ENCODE measurements around the gene LRP1-AS. TPM values are rescaled to one million over a fixed set of nuclear protein-coding genes. Genes with fewer than 3 reads are reported as not detected.

The LRP1-AS gene
- total RNA-seq, 1 donor from 2014 or later = not detected

DNA sequence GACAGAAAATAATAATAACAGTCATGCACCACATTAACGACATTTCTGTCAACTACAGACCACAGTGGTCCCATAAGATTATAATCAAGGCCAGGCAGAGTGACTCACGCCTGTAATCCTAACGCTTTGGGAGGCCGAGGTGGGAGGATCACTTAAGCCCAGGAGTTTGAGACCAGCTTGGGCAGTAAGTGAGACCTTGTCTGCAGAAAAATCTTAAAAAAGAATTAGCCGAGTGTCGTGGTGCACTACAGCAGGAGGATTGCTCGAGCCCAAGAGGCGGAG lies 49.9 kb downstream of the LRP1-AS start:
- DNase-seq = no peak

DNA sequence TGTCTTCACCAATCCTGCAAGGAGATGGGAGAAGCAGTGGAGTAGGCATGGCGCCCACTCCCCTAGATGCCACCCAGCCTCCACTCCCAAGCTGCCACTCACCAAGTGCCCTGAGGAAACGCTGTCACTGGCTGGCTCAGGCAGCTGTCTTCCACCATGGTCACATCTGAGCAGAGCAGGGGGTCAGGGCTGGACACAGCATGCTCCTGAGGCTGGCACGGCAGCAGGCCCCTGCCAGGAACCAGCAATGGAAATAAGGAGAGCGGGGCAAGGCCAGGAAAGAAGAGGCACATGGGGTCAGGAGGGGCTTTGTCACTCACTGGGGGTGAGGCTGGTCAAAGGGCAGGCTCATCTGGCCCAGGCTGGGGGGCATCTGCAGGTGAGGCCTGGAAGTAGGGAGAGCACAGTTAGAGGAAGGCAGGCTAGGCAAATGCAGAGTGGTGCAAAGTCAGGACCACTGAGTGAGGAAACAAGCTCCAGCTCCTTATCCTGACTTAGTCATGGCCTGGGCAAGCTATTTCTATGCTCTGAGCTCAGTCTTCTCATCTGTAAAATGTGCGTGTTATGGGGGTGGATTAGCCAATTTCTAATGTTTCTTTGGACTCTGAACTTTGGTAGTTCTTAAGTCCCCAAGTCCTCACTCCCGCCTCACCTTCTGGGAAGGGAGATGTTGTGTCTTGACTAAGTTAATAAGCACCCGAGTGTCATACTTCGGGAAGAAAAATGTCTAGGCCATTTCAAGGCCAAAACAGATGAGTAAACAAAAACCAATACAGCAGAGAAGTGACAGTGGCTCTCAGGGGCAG lies 50.5 kb downstream of the LRP1-AS start:
- no peak for DNase-seq

DNA sequence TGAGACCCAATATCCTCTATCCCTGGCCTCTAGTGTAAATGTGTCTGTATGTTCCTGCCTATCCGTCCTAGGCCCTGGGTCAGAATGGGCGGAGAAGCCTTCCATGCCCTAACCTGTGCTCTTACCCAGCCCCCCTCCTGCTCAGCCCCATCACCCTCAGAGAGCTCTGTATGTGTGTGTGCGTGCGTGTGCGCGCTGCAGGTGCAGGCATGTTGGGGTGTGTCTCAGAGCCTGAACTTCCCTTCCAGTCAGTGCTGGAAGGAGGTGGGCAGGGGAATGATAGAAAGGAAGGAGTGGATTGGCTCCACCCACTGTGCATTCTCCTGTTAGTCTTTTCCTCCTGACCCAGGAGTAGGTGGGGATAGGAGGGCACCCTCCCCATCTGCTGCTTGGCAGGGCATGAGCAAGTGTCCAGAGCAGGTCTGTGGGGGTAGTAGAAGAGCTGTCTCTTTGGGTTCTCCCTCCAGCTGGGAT lies 51.3 kb downstream of the LRP1-AS start:
- peak; percentile 18 for DNase-seq

DNA sequence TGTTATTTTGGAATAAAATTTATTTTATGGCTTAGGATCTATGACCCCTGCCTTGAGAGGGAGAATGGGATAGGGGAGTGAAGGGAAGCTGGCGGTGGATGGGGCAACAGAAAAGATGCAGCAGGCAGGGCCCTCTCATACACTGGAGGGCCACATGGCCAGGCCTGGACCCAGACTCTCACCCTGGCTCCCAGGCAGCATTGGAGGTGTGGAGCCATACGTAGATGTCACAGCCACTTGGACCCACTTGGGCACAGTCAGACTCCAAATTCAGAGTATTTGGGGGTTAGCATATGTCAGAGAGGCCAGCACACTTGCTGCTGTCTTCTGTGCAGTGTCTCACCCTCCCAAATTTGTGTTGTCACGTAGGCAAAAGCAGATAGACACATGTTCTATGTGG lies 52.0 kb downstream of the LRP1-AS start:
- DNase-seq = no peak

Small RNA genes lying within 50 kb of the gene (small RNA-seq; reads per million reads assigned to genes)
- 0.09 reads per million for gene MIR1228 (ENCODE audit: low replicate concordance)

Other genes with a start within 250 kb of the LRP1-AS start
- 7.1 TPM for gene SDR9C7, start 213.2 kb downstream of the LRP1-AS start, total RNA-seq
- 0.69 TPM for gene RDH16, start 190.0 kb downstream of the LRP1-AS start, total RNA-seq
- gene ZBTB39, start 141.1 kb downstream of the LRP1-AS start, total RNA-seq = 4.8 TPM
- not detected for gene TAC3, start 131.1 kb downstream of the LRP1-AS start, total RNA-seq
- gene MYO1A, start 97.5 kb downstream of the LRP1-AS start, total RNA-seq = 0.69 TPM
- gene NEMP1, start 68.8 kb downstream of the LRP1-AS start, total RNA-seq = 12.5 TPM
- gene NAB2, start 58.5 kb downstream of the LRP1-AS start, total RNA-seq = 35.7 TPM
- gene STAT6, start 36.3 kb downstream of the LRP1-AS start, total RNA-seq = 82.7 TPM
- gene LRP1, start 19.1 kb downstream of the LRP1-AS start, total RNA-seq = 149 TPM
- gene NXPH4, start 69.2 kb upstream of the LRP1-AS start, total RNA-seq = 6.6 TPM
- gene SHMT2, start 82.1 kb upstream of the LRP1-AS start, total RNA-seq = 48.8 TPM
- gene STAC3, start 103.6 kb upstream of the LRP1-AS start, total RNA-seq = 20.2 TPM

Measured in skin of body (tissue), 3 donors.